Spinal cord (tissue), 10 donors: ENCODE measurements around the gene MSI2. TPM values are rescaled to one million over a fixed set of nuclear protein-coding genes. Genes with fewer than 3 reads are reported as not detected.

Experiments used
- DNase-seq, 6 donors: peaks; one replicate each; pipeline versions ENCODE4 v3.0.0 to v3.0.0-alpha.2; 2013 to 2015; ENCODE audit warnings: low spot score in 6 of 6, low read depth in 4 of 6
- H3K27ac ChIP-seq: one replicate; pipeline ENCODE4 v1.5.1; 2013; ENCODE audit warnings: low read depth, low read length, control low read depth
- H3K27me3 ChIP-seq: one replicate; pipeline ENCODE4 v1.6.1; 2013; ENCODE audit warnings: low read length; ENCODE audit not compliant: control insufficient read depth, insufficient read depth
- H3K36me3 ChIP-seq: one replicate; pipeline ENCODE4 v1.6.1; 2013; ENCODE audit warnings: low read length; ENCODE audit not compliant: control insufficient read depth, insufficient read depth
- H3K4me1 ChIP-seq: one replicate; pipeline ENCODE4 v1.6.1; 2013; ENCODE audit warnings: low read length; ENCODE audit not compliant: control insufficient read depth, insufficient read depth
- H3K4me3 ChIP-seq: one replicate; pipeline ENCODE4 v1.5.1; 2013; ENCODE audit warnings: low read depth, low read length, control low read depth
- H3K9me3 ChIP-seq: one replicate; pipeline ENCODE4 v1.6.1; 2013; ENCODE audit warnings: low read length; ENCODE audit not compliant: control insufficient read depth, insufficient read depth
- WGBS: methylation state at CpG from one replicate; pipeline ENCODE4 v1.1.5; 2013; ENCODE audit warnings: missing lambda C conversion rate; ENCODE audit not compliant: insufficient coverage; 5-methylcytosine and 5-hydroxymethylcytosine counted together
- polyA plus RNA-seq, 2 donors: library from polyadenylated mRNA; unstranded; fragments of 120-200 nt; gene quantifications; one replicate each; pipeline ENCODE4 v1.2.1, GENCODE V29; 2013; ENCODE audit not compliant: insufficient read length in 2 of 2
- total RNA-seq, 2 donors: library from RNA; depleted of rRNA in 1 of 2; stranded (reverse); fragments of 120-200 nt in 1 of 2; fragments of >200 nt in 1 of 2; gene quantifications; one replicate each; pipeline versions ENCODE4 v1.2.3 to v1.2.4, GENCODE V29; 2013 to 2014
- donor health status: healthy.

The MSI2 gene
- total and polyA plus RNA-seq, 4 donors: 92.8 to 167 (median 109) TPM

GRCh38 chr17:57720386-57721035 is 464.2 kb downstream of the MSI2 start:
- peaks cover 11% of the 10 kb centered on the region for H3K4me1 ChIP-seq
- no peak for DNase-seq
- no peaks in the 10 kb centered on the region for H3K36me3 ChIP-seq
- no peak overlapping the region for H3K4me3 ChIP-seq
- H3K27ac ChIP-seq: no peak overlapping the region
- WGBS: 100% methylated on average over 1 of the region's 2 CpGs
- H3K9me3 ChIP-seq: no peaks in the 10 kb centered on the region
- H3K27me3 ChIP-seq: no peaks in the 10 kb centered on the region

GRCh38 chr17:57721967-57722703 is 465.8 kb downstream of the MSI2 start:
- Histone ChIP-seq H3K36me3 (no peaks in the 10 kb centered on the region), H3K27ac (no peak overlapping the region), H3K4me1 (peaks cover 16% of the 10 kb centered on the region), H3K27me3 (no peaks in the 10 kb centered on the region), H3K4me3 (no peak overlapping the region), H3K9me3 (no peaks in the 10 kb centered on the region)
- no peak for DNase-seq
- WGBS: 100% methylated on average over 2 of the region's 3 CpGs

- Histone ChIP-seq H3K36me3 (no peaks in the 10 kb centered on the region), H3K9me3 (no peaks in the 10 kb centered on the region), H3K27ac (no peak overlapping the region), H3K4me3 (no peak overlapping the region), H3K27me3 (no peaks in the 10 kb centered on the region), H3K4me1 (peaks cover 20% of the 10 kb centered on the region)
- DNase-seq: no peak
- 44% methylated on average over 6 of the region's 7 CpGs for WGBS
Measured at GRCh38 chr17:57722704-57723043, 466.4 kb downstream of the MSI2 start.

- Histone ChIP-seq H3K27me3 (no peaks in the 10 kb centered on the region), H3K9me3 (no peaks in the 10 kb centered on the region), H3K4me3 (no peak overlapping the region), H3K4me1 (peaks cover 22% of the 10 kb centered on the region), H3K27ac (no peak overlapping the region), H3K36me3 (no peaks in the 10 kb centered on the region)
- 79% methylated on average over 13 of the region's 13 CpGs for WGBS
- no peak for DNase-seq
Measured at GRCh38 chr17:57723427-57724025, 467.2 kb downstream of the MSI2 start.

- peaks cover 22% of the 10 kb centered on the region for H3K4me1 ChIP-seq
- no peak overlapping the region for H3K27ac ChIP-seq
- H3K27me3 ChIP-seq: no peaks in the 10 kb centered on the region
- 63% methylated on average over 12 of the region's 14 CpGs for WGBS
- no peak overlapping the region for H3K4me3 ChIP-seq
- no peaks in the 10 kb centered on the region for H3K9me3 ChIP-seq
- H3K36me3 ChIP-seq: no peaks in the 10 kb centered on the region
- no peak for DNase-seq
Measured at GRCh38 chr17:57724026-57724728, 467.9 kb downstream of the MSI2 start.

- H3K9me3 ChIP-seq: no peaks in the 10 kb centered on the region
- 91% methylated on average over 5 of the region's 5 CpGs for WGBS
- no peaks in the 10 kb centered on the region for H3K36me3 ChIP-seq
- no peaks in the 10 kb centered on the region for H3K27me3 ChIP-seq
- no peak overlapping the region for H3K4me3 ChIP-seq
- no peak for DNase-seq
- H3K4me1 ChIP-seq: peaks cover 22% of the 10 kb centered on the region
- H3K27ac ChIP-seq: no peak overlapping the region
Measured at GRCh38 chr17:57724729-57725125, 468.4 kb downstream of the MSI2 start.

- no peak for DNase-seq
- no peak overlapping the region for H3K4me3 ChIP-seq
- WGBS: 44% methylated on average over 2 of the region's 9 CpGs
- no peaks in the 10 kb centered on the region for H3K36me3 ChIP-seq
- peaks cover 22% of the 10 kb centered on the region for H3K4me1 ChIP-seq
- H3K27me3 ChIP-seq: no peaks in the 10 kb centered on the region
- no peaks in the 10 kb centered on the region for H3K9me3 ChIP-seq
- H3K27ac ChIP-seq: no peak overlapping the region
Measured at GRCh38 chr17:57726213-57726790, 470.0 kb downstream of the MSI2 start.

GRCh38 chr17:57726838-57727237 is 470.5 kb downstream of the MSI2 start:
- H3K36me3 ChIP-seq: no peaks in the 10 kb centered on the region
- H3K9me3 ChIP-seq: no peaks in the 10 kb centered on the region
- H3K27me3 ChIP-seq: no peaks in the 10 kb centered on the region
- H3K4me3 ChIP-seq: no peak overlapping the region
- no peak for DNase-seq
- no peak overlapping the region for H3K27ac ChIP-seq
- peaks cover 22% of the 10 kb centered on the region for H3K4me1 ChIP-seq
- 88% methylated on average over 5 of the region's 5 CpGs for WGBS

GRCh38 chr17:57727630-57728175 is 471.4 kb downstream of the MSI2 start:
- no peak overlapping the region for H3K4me3 ChIP-seq
- 75% methylated on average over 2 of the region's 8 CpGs for WGBS
- peaks cover 22% of the 10 kb centered on the region for H3K4me1 ChIP-seq
- no peaks in the 10 kb centered on the region for H3K9me3 ChIP-seq
- no peaks in the 10 kb centered on the region for H3K36me3 ChIP-seq
- DNase-seq: no peak
- no peaks in the 10 kb centered on the region for H3K27me3 ChIP-seq
- H3K27ac ChIP-seq: no peak overlapping the region
